Activated T-helper 17 cell treated with anti-CD3 and anti-CD28 coated beads, Interleukin-2, amount 50 U/mL, for 72 hours (primary cell): Measurements from ENCODE around the gene PGAP2. TPM values are rescaled to one million over a fixed set of nuclear protein-coding genes. Genes with fewer than 3 reads are reported as not detected.
"Not testable (repeated sequence)": the region's sequence is repeated elsewhere in the genome, so short reads cannot be mapped to it uniquely, and the experiment has no call there.

ENCODE experiments used
- ATAC-seq: fragments of 150-1000 bp; cut with Tn5 transposase; replicated peaks from 2 replicates; pipeline ENCODE4 v1.10.0; 2021; ENCODE audit warnings: mild to moderate bottlenecking, moderate library complexity
- H3K27ac Mint-ChIP-seq: one replicate; pipeline ENCODE4 v1.8.0; 2022; ENCODE audit warnings: mixed read lengths
- H3K27me3 Mint-ChIP-seq: one replicate; pipeline ENCODE4 v1.8.0; 2022; ENCODE audit warnings: mixed read lengths
- H3K36me3 Mint-ChIP-seq: one replicate; pipeline ENCODE4 v1.8.0; 2022; ENCODE audit warnings: low read depth, mild to moderate bottlenecking, mixed read lengths
- H3K4me1 Mint-ChIP-seq: one replicate; pipeline ENCODE4 v1.8.0; 2022; ENCODE audit warnings: mixed read lengths
- H3K4me3 Mint-ChIP-seq: one replicate; pipeline ENCODE4 v1.8.0; 2022; ENCODE audit warnings: mild to moderate bottlenecking, mixed read lengths
- H3K9me3 Mint-ChIP-seq: one replicate; pipeline ENCODE4 v1.8.0; 2022; ENCODE audit warnings: mixed read lengths
- total RNA-seq, 2 donors: library from RNA; stranded (reverse); gene quantifications; one replicate each; pipeline ENCODE4 v1.2.3, GENCODE V29; 2022

Gene PGAP2
- 10 to 100 TPM; 25.6 to 31.8 TPM for total RNA-seq

DNA sequence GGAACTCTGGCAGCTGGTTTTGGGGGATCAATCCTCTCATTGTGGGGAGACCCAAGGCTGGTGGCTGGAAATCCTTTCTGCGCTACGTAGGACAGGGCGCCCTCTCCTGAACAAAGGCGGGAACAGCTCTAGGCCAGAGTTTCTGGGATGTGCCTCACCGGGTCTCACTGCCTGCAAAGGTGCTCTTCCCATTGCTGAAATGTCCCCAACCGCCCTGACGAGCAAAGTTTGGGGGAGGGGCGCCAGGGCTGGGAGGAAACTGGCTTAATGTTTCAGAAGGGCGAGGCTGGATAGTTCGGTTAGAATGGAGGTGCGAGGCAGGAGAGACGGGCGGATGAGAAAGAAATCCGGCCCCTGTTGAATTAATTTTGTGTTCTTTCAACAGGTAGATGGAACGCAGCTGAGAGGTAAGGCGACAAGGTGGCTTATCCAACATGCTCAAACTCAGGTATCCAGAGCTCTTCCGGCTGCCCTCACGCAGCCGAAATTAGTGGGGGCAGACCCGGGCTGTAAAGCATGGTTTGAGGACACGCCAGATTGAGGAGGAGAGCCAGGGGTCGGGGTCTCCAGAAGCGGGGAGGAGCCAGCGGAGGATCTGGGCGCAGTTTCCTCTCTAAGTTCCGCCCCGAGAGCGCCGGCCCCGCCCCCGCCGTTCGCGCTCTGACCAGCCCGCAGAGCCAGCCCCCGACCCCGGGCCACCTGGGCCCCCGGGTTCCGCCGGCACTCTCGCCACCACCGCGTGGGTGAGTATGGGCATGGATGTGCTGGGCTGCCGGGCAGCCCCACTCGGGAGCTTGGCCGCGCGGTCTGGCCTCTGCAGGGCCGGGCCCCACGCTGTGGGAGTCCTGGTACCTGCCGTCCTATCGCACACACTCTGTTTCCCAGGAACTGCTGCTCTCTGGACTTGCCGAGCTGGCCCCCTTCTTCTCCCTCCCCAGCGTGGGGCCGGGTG is at the start of gene PGAP2:
Gene PGAP2 (plus strand): TSS at position 652 of the 952 bp plus-strand sequence. CDS start 2,700 bp downstream, outside the sequence.
- peak within 1 kb of the TSS; percentile 94 for H3K4me3 Mint-ChIP-seq
- no peaks in the 10 kb centered on the region for H3K27me3 Mint-ChIP-seq
- no peaks in the 10 kb centered on the region for H3K9me3 Mint-ChIP-seq
- H3K27ac Mint-ChIP-seq = peak within 1 kb of the TSS; percentile 94
- peak; percentile 83 for ATAC-seq
- H3K4me1 Mint-ChIP-seq = peaks cover 17% of the 10 kb centered on the region
- H3K36me3 Mint-ChIP-seq = no peaks in the 10 kb centered on the region

DNA sequence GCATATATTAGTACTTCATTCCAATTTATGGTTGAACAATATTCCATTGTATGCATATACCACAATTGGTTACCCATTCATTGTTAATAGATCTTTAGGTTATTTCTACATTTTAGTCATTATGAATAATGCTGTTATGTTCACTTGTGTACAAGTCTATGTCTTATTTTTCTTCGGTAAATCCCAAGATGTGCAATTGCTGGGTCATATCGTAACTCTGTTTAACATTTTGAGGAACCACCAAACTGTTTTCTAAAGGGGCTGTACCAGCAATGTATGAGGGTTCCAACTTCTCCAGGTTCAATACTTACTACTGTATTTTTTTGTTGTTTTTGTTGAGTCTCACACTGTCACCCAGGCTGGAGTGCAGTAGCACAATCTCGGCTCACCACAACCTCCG is 44.1 kb upstream of the PGAP2 start:
- Mint-ChIP-seq H3K36me3 (peaks cover 100% of the 10 kb centered on the region), H3K4me1 (no peaks in the 10 kb centered on the region), H3K27ac (no peak overlapping the region), H3K27me3 (no peaks in the 10 kb centered on the region), H3K9me3 (no peaks in the 10 kb centered on the region), H3K4me3 (no peak overlapping the region)
- ATAC-seq = no peak

DNA sequence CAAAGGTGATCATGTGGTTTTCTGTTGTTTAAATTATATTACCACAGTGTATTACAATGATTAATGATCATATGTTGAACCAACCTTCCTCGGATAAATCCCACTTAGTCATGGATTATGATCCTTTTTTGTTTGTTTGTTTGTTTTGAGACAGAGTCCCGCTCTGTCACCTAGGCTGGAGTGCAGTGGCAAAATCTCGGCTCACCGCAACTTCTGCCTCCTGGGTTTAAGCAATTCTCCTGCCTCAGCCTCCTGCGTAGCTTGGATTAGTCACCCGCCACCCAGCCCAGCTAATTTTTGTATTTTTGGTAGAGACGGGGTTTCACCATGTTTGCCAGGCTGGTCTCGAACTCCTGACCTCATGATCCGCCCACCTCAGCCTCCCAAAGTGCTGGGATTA is 41.5 kb upstream of the PGAP2 start:
- not testable (repeated sequence) for ATAC-seq, H3K4me1 Mint-ChIP-seq, H3K4me3 Mint-ChIP-seq, H3K9me3 Mint-ChIP-seq, H3K27ac Mint-ChIP-seq, H3K27me3 Mint-ChIP-seq
- H3K36me3 Mint-ChIP-seq = peaks cover 100% of the 10 kb centered on the region

DNA sequence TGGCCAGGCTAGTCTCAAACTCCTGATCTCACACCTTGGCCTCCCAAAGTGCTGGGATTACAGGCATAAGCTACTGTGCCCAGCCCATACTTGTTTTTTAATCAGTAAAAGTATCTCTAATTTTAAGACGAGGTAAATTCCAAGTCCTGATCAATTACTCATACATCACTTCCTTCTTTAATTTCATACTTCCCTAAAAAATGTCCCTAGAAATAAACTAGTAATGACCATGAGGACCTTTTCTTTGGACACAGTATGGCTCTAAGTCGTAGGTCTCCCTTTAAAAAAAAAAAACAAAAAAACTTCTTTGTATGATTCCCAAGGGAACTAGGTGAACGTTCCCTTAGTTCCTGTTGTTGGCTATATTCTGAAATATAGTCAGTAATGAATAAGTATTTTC is 40.8 kb upstream of the PGAP2 start:
- peaks cover 6% of the 10 kb centered on the region for H3K4me1 Mint-ChIP-seq
- H3K36me3 Mint-ChIP-seq = peaks cover 100% of the 10 kb centered on the region
- H3K27me3 Mint-ChIP-seq = no peaks in the 10 kb centered on the region
- ATAC-seq = no peak
- H3K9me3 Mint-ChIP-seq = no peaks in the 10 kb centered on the region
- no peak overlapping the region for H3K4me3 Mint-ChIP-seq
- H3K27ac Mint-ChIP-seq = no peak overlapping the region

DNA sequence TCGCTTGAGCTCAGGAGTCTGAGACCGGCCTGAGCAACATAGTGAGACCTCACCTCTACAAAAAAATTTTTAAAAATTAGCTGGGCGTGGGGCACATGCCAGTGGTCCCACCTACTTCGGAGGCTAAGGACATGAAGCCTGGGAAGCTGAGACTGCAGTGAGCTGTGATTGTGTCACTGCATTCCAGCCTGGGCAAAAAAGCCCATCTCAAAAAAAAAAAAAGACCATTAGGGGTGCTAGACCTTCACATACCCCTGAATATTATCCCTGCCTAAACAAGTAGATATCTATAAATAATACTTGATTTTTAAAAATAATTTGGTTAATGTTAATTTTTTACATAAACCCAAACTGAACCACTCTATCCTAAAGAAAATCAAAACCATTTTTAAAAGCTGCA is 35.2 kb upstream of the PGAP2 start:
- Mint-ChIP-seq H3K27me3 (no peaks in the 10 kb centered on the region), H3K36me3 (peaks cover 99% of the 10 kb centered on the region), H3K4me3 (no peak overlapping the region)

DNA sequence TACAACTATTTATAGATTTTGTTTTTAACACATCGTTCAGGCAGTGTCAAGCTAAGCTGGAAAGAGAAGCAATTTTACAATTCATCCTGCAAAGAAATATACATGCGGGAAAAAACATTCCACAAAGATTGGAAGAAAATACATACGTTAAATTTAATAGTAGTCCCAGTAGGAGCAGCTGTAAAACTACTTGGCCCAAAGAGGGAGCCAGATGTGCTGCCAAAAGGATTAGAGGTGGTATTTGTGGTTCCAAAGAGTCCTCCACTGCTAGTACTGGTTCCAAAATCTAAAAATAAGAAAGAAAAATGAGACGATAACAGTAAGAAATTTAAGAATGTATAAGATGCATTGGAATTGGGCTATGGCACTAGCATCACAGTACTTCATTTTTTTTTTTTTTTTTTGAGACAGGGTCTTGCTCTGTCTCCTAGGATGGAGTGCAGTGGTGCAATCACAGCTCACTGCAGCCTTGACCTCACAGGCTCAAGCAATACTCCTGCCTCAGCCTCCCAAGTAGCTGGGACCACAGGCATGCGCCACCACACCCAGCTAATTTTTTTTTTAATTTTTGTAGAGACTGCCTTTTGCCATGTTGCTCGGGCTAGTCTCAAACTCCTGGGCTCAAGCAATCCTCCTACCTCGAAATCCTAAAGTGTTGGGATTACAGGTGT is 32.5 kb upstream of the PGAP2 start:
- Mint-ChIP-seq H3K4me1 (peaks cover 6% of the 10 kb centered on the region), H3K27me3 (no peaks in the 10 kb centered on the region), H3K4me3 (no peak overlapping the region), H3K36me3 (peaks cover 99% of the 10 kb centered on the region), H3K9me3 (no peaks in the 10 kb centered on the region), H3K27ac (no peak overlapping the region)
- no peak for ATAC-seq

More for the DNA sequence above, 35.2 kb upstream of the PGAP2 start:
- H3K4me1 Mint-ChIP-seq = peaks cover 6% of the 10 kb centered on the region
- no peak overlapping the region for H3K27ac Mint-ChIP-seq
- ATAC-seq = no peak
- no peaks in the 10 kb centered on the region for H3K9me3 Mint-ChIP-seq

DNA sequence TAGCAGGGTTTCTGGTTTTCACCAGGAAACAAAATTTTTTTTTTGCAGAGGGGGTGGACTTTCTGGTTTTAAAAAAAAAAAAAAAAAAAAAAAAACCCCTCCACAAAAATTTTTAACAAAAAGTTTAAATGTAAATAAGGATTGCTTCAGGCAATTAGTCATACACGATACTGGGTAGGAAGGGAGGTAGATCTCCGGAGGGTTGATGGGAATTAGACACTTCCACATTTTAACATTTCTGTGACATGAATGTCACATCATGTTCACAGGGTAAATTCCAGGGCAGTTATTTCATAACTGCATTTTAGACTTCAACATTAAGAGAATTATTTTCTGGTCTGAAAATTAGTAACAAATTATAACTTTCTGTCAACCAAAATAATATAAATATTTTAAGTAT is 26.9 kb upstream of the PGAP2 start:
- Mint-ChIP-seq H3K4me3 (no peak overlapping the region), H3K4me1 (peaks cover 30% of the 10 kb centered on the region), H3K36me3 (peaks cover 93% of the 10 kb centered on the region), H3K27me3 (no peaks in the 10 kb centered on the region), H3K9me3 (no peaks in the 10 kb centered on the region), H3K27ac (peak overlapping the region; percentile 63)
- ATAC-seq = no peak

DNA sequence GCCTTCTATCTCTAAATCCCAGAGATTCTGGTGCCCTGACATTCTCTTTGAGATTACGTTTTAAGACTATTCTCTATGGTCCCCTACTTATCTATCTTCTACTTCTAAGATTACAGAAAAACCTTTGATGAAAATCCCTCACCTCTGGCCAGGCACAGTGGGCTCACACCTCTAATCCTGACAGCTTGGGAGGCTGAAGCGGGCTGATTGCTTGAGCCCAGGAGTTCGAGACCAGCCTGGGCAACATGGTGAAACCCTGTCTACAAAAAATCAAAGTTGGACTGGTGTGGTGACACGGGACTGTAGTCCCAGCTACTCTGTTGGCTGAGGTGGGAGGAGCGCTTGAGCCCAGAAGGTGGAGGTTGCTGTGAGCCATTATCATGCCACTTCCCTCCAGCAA is 25.4 kb upstream of the PGAP2 start:
- Mint-ChIP-seq H3K36me3 (peaks cover 93% of the 10 kb centered on the region), H3K27ac (peak overlapping the region; percentile 73), H3K4me1 (peaks cover 40% of the 10 kb centered on the region), H3K27me3 (no peaks in the 10 kb centered on the region), H3K4me3 (peak overlapping the region; percentile 77), H3K9me3 (no peaks in the 10 kb centered on the region)
- no peak for ATAC-seq

DNA sequence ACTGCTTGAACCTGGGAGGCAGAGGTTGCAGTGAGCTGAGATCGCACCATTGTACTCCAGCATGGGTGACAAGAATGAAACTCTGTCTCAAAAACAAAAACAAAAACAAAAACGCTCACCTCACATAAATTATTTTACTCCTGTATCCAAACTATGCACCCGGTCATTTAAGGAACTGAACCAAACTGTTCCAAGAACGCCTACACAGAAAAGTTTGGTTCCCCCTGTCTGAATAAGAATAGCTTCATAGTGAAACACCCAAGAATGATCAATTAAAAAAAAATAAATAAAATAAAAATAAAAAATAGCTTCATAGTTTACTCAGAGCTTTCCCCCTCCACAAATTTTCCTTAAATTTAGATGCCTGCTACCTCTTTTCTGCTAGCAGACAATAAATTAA is 24.7 kb upstream of the PGAP2 start:
- Mint-ChIP-seq H3K4me1 (peaks cover 42% of the 10 kb centered on the region), H3K27me3 (no peaks in the 10 kb centered on the region), H3K9me3 (no peaks in the 10 kb centered on the region), H3K27ac (peak overlapping the region; percentile 56), H3K4me3 (peak overlapping the region; percentile 77), H3K36me3 (peaks cover 90% of the 10 kb centered on the region)
- ATAC-seq = no peak

DNA sequence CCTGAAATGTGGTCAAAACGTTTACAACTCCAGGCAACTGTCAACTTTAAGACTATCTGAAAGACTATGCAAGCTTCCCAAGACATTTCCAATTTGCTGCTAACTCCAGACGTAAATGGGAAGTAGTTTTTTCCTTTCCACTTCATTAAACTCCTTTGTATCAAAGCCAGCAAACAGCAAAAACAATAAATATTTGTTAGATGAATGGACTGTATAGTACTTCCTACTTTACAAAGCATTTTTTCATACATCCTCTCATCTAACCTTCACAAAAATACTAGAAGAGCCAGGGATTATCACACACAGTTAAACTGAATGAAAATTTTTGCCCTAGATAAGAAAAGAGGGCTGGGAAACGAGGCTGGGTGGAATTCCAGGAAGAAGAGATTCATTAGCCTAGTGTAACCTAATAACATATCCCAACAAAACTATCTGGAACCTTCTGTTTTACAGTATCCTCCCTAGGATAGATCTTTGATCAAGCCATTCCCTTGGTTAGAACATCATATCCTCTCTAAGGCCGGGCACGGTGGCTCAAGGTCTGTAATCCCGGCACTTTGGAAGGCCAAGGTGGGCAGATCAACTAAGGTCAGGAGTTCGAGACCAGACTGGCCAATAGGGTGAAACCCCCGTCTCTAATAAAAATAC is 21.5 kb upstream of the PGAP2 start:
- Mint-ChIP-seq H3K36me3 (peaks cover 87% of the 10 kb centered on the region), H3K27me3 (no peaks in the 10 kb centered on the region), H3K9me3 (no peaks in the 10 kb centered on the region), H3K4me3 (peak overlapping the region; percentile 77), H3K4me1 (peaks cover 47% of the 10 kb centered on the region), H3K27ac (peak overlapping the region; percentile 95)
- ATAC-seq = no peak

DNA sequence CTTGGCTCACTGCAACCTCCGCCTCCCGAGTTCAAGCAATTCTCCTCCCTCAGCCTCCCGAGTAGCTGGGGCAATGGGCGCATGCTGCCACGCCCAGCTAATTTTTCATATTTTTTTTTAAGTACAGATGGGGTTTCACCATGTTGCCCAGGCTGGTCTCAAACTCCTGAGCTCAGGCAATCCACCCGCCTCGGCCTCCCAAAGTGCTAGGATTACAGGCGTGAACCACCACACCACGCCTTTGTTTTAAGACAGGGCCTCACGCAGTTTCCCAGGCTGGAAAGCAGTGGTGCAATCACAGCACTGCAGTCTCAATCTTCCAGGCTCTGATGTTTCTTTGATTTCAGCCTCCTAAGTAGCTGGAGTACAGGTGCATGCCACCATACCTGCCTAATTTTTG is 14.0 kb upstream of the PGAP2 start:
- not testable (repeated sequence) for H3K4me1 Mint-ChIP-seq, H3K9me3 Mint-ChIP-seq, ATAC-seq, H3K27me3 Mint-ChIP-seq, H3K27ac Mint-ChIP-seq
- H3K36me3 Mint-ChIP-seq = peaks cover 79% of the 10 kb centered on the region
- peak overlapping the region; percentile 96 for H3K4me3 Mint-ChIP-seq

DNA sequence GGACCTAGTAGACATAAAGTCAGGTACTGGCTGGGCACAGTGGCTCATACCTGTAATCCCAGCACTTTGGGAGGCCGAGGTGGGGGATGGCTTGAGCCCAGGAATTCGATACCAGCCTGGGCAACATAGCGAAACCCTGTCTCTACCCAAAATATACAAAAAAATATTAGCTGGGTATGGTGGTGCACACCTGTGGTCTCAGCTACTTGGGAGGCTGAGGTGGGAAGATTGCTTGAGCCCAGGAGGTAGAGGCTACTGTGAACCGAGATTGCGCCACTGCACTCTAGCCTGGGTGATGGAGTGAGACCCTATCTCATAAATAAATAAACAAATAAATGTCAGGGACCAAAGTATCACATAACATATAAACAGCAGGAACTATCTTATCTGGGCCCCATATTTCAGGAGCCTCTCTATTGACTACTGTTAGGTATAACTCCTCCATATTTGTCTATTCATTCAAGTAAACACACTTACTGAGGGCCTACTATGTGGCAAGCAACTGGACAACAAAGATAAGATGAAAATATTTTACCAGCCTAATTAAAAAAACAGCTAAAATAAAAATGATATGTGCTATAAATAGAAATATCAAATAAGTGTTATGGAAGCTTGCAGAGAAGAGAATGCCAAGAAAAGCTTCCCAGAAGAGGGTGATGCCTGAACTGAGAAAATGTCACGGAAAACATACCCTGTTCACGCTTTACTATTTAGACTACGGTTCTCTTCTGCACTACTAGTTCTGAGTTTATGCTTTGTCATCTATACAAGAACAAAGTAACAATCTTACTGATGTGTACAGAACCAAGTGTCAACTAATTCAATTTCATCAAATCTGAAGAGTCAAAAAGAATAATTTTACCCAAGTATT is 13.0 kb upstream of the PGAP2 start:
- H3K27me3 Mint-ChIP-seq = no peaks in the 10 kb centered on the region
- H3K27ac Mint-ChIP-seq = peak overlapping the region; percentile 99
- H3K4me1 Mint-ChIP-seq = peaks cover 14% of the 10 kb centered on the region
- H3K36me3 Mint-ChIP-seq = peaks cover 73% of the 10 kb centered on the region
- H3K9me3 Mint-ChIP-seq = no peaks in the 10 kb centered on the region
- no peak for ATAC-seq
- peak overlapping the region; percentile 96 for H3K4me3 Mint-ChIP-seq

DNA sequence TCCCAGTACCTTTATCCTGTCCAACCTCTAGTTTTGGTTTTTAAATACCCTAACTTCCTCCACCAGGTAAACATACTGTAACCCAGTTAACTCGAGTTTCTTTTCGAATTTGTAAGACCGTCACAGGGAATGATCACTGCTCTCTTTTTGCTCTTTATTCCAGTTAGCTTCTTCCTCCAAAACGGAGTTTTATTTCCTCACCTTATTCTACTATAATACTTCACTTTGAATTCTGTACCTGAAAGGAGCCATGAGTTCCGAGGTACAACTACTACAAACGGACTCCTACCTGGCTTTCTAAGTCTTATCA is 12.4 kb upstream of the PGAP2 start:
- peak overlapping the region; percentile 99 for H3K27ac Mint-ChIP-seq
- ATAC-seq = no peak
- peak overlapping the region; percentile 96 for H3K4me3 Mint-ChIP-seq
- H3K36me3 Mint-ChIP-seq = peaks cover 67% of the 10 kb centered on the region
- H3K4me1 Mint-ChIP-seq = peaks cover 14% of the 10 kb centered on the region
- H3K27me3 Mint-ChIP-seq = no peaks in the 10 kb centered on the region
- H3K9me3 Mint-ChIP-seq = no peaks in the 10 kb centered on the region

DNA sequence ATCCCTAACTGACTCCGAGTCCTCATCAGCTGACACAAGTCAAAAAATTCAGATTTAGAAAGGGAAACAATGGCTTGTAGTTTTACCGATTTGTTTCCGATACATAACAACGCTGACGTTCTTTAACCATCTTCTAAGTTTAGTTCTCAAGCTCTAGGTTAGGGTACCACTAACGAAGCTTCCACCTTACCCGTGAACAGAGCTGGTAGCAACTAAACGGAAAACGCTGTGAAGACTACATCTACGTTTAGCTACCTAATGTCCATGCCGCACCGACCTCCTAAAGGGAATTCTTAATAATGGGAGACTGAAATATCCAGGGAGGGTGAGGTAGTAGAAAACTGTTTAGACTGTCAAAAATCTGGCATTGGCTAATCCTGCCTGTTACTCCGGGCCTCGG is 12.0 kb upstream of the PGAP2 start:
- no peak for ATAC-seq

More for the DNA sequence above, 12.0 kb upstream of the PGAP2 start:
- Mint-ChIP-seq H3K27me3 (no peaks in the 10 kb centered on the region), H3K4me3 (peak overlapping the region; percentile 96), H3K9me3 (no peaks in the 10 kb centered on the region), H3K27ac (peak overlapping the region; percentile 99), H3K4me1 (peaks cover 14% of the 10 kb centered on the region), H3K36me3 (peaks cover 63% of the 10 kb centered on the region)
